OCI-M2 (cell line): ENCODE data around the gene PPP3CA.

Experiments
- DNase-seq: peaks from one replicate; lab custom pipeline; 2025; ENCODE audit not compliant: unreplicated experiment; lab: John Stamatoyannopoulos, UW

Gene PPP3CA

DNA sequence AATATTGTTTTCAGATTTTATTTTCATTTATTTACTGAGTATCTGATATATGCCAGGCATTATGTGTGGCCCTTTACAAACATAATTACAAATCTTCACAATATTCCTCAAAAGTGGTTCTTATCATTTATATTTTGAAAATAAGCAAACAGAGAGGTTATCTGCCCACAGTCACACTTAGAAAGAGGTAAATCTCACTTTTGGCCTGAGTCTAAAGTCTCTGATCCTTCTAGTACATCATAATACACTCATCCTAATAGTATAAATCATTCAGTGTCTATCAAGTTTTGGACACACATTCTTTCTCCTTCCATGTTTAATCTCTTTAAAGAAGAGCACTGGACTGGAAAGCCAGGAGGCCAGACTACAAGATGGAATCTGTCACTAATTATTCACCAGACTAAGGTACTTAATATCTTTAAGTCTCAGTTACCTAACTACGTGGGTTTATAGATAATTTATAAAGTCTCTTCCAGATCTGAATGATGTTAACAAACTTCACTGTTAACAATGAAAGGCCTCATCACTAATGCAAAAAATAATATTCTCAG is 281.3 kb downstream of the PPP3CA start:
- no peak for DNase-seq

DNA sequence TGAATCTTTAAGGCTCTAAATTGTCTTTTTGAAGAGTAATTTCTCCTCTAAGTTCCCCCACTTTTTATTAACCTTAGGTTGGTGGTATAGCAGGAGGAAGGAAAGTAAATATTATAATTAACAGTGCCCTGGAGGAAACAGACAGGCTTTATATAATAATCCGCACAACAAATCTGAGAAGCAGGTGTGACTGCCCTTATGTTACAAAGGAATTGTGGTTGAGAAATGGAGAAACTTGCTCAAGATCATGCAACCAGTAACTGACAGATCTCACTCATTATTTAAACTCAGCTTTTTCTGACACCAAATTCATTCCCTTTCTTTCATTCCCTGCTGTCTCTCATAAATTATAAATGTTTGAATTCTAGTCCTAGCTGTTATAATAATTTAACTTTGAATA is 282.0 kb downstream of the PPP3CA start:
- no peak for DNase-seq

DNA sequence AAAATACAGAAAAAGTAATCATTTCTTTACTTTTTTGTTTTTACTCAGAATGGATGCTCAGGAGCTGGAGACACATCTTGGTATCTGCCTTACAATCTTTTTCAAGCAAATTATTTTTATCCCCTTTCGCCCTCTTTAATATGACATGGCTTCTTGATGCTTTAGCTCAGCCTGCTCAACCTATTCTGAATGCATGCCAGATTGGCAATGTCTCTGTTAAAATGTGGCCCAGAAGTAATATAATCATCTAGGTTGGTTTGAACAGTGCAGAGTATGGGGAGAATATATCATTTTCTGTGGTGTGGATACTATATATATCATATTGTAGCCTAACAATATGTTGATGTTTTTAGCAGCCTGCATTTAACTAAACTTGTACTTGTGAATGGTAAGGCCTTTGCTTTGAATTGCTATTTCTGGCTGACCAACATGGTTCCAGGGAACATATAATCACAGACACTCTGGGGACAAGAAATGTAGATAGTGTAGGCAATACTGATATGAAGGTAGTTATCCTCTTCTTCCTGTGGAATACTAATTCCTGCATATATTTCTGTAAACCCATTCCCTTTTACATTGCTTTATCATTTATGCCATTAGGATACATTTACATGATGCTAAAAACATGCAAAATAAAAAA is 282.7 kb downstream of the PPP3CA start:
- DNase-seq, result no peak

DNA sequence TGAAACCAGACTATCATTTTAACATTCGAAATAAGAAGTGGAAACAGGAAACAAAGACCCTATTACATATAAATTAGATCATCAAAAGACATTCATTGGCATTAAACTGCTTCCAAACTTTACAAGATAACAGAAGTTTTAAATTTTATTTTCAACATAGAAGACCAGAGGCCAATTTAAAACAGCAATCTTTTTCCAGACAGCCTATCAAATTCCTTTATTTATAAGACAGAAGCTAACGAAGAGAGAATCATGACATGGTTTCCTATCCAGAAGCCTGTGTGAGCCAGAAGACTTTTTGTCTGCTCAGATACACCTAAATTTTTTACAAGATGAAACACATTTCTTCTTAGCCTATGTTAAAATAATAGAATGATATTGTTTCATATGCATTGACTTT is 291.9 kb downstream of the PPP3CA start:
- DNase-seq, result no peak

DNA sequence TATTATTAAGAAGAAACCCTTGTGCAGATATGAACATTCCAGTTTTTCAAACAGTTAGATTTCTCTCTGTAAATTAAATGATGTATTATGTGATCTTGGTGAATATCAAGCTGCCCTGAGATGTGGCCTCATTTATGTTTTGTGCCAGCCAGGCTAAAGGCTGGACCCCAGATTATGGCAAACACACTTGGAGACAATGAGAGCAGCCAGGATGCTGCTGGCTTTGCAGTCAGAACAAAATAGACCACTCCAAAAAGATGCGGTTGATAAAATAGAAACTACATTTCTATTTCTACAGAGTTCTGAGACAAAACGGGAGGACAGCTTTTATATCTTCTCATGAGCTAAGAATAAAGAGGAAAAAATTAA is 296.5 kb downstream of the PPP3CA start:
- DNase-seq, result no peak

DNA sequence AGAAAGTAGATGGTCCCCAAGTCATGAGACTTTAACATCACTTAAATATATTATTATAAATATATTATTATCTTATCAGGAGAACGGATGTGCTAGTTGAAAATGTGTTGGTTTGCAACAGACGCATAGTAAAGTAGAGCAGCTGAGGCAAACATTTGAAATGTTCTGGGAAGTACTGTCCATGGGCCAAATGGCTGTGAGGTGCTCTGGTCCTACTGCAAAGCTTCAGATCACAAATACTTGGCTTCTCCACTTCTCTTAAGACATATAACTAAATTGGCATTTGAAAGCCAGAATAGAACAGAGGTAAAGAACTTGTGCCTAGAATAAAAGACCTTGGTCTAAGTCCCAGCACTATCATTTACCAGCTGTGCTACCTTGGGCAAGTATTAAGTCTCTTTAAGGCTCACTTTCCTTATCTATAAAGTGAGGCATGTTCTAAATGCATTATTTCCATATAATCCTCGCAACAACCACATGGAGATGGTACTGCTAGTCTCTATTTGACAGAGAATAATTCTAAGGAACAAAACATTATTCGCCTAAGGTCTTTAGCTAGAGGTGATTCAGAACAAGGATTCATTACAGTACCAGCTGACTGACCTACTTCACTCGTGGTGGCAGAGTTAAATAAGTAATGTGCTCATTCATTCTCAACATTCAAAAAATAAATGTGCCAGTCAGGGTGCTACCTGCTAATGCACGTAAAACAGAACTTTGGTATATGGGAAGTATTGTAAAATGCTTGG is 297.1 kb downstream of the PPP3CA start:
- no peak for DNase-seq

DNA sequence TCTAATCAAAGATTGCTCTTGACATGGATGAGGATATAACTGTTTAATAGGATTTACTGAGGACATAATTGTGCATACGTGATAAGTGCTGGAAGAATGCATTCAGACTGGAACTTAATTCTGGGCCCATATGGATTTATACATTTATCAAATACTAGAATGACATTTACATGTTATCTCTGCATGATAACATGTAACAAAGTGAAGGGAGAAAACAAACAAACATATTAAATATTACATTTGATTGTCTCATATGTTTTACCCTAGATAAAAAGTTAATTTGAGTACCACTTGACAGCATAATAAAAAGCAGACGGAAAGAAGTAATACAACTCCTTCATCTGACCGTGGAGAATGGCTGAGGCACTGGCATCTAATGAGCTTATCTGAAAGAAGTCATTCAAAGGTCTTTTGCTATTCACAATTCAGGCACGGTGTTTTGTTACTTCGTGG is 297.8 kb downstream of the PPP3CA start:
- no peak for DNase-seq

DNA sequence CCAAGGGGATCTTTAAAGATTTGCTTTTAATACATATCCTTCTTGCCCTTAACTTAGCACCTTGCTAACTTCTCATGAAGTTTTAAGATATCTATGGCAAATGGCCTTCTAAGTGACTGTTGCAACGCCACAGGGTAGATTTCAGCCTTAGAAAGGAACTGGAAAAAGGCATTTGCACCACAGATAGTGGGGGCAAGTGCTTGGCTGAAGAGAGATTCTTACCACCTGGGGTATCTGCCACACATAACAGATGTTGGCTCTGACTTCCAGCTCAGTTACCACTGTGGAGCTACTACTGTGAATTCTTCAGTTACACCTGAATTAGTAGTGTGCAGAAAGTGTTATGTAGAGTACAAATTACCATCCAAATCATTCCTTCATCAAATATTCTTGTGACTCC is 302.6 kb downstream of the PPP3CA start:
- no peak for DNase-seq

DNA sequence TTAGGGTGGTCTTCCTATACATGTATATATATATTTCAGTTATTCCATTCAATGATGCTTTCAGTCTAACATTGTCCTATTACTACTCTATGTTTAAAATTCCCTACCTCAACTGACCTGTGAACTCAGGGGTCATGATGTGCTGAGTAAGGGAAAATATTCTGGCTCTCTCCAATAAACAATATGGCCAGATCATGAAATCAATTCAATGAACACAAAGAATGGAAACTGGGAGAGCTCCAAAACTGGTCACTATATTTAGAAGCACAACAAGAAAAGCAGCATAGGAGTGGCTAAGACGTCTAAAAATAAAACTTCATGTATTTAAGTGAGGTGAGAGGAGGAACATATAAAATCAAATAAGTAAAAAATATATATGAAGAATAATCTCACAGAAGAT is 304.5 kb downstream of the PPP3CA start:
- no peak for DNase-seq

DNA sequence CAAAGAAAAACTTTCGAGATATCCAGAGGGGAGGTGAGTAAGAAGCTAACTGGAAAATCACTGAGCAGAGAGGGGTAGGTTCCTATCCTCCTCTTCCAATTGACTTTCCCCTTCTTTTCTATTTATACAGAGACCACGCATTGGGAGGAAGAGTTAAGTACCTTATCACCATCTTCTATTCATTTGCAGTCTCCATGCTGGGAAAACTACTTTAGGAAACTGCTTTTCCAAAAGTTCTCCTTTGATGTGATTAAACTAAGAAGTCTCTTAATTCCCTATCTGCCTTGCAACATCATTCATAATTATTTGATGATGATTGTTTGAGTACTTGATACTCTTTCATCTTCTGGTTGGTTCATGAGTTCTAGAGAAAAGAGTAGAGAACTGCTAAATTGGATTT is 306.6 kb downstream of the PPP3CA start:
- DNase-seq, result no peak

DNA sequence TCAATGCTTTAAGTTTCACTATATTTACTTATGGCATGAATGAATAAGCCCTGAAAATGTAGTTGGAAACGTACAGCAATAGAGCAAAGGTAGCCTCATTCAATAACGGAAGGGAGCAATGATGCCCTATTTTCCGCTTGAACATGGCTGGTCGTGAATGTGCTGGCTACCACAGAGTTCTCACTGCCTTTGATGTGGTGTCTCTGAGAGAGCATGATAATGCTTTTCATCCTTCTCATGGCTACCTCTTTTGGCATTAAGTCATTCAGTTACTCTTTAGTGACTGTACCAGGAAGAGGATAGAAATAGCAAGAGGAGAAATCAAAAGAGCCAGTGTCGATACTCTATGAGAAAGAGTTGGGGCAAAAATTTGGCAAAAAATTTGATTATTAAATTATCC is 308.0 kb downstream of the PPP3CA start:
- DNase-seq, result no peak

DNA sequence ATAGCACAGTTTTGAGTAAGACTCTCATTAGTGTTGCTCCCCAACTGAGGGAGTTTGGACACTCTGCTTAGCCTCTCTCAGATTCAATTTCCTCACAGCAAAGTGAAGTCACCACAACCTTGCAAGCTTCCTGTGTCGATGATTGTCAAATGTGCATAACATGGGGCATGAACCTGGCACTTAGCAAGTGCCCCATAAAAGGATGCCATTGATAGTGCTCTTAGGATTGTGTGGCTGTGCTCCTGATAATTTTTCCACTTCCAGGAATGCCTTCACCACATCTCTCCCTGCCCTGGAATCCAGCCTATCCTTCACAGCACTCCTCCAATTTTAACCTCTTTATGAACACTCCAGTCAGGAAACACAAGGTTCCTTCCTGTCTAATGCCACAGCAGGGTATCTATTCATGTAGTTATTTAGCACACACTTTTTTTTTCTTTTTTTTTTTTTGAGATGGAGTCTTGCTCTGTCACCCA is 309.4 kb downstream of the PPP3CA start:
- DNase-seq, result no peak

DNA sequence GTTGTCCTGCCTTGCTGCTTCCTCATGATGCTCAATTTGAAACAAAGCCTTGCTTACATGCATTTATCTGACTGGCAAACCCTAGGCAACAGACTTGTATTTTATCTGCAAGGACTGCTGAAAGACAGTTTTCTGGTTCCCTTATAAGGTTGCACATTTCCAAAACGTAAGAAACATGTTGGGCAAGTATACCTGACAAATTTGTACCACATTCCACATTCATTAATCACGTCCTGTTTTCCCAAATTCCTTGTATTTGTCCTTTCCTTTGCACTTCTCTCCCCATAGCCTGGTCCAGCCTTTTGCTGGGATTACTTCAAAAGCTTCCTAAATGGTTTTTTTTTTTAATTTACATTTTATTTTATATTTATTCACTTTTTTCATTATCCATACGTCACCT is 310.1 kb downstream of the PPP3CA start:
- no peak for DNase-seq

DNA sequence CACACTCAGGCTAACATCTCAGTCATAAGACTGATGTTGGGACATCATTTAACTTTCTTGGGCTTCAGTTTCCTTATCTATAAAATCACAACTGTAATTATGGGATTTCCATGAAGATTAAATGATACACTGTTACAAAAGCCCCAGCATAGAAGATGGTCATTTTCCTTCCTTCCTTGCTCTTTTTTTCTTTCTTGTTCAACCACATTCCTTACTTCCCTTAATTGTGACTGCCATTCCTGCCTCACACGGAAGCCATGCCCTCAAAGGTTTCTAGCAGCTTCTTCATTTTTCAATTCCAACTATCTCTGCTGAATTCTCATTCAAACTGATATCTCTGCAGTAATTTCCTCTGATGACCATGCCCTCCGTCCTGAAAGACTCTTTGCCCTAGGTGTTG is 311.8 kb downstream of the PPP3CA start:
- DNase-seq, result no peak

DNA sequence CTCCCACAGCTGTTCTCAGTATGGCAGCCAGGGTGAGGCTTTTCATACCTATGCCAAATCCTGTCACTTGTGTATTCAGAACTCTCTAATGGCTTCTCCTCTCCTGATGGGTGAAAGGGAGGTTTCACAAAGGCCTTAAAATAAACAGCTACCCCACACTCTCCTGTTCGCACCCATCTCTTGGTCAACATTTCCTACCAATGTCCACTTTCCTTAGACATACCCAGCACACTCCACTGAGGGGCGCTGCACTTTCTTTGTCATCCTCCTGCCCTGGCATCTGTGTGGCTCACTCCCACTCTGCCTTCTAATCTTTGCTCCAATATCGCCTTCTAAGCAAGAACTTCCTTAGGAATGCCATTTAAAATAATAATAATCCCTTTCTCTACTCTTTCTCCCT is 313.3 kb downstream of the PPP3CA start:
- DNase-seq, result no peak

DNA sequence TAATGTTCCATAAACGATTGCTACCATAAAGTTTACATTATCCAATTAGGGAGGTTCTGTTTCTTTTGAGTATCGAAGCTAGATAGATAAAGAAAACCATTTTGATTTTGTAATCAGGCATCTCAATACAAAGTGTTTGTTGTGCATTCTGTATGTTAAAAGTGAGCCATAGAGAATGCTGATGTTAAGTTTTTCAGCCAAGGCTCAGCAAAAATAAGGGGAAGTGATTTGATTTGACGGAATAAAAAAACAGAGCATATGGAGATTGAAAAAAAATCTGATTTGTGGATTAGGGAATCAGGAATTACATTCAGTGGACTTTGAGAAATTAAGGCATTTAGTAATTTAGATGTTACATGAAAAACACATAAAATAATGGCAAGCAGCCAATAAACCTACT is 314.8 kb downstream of the PPP3CA start:
- DNase-seq, result no peak

DNA sequence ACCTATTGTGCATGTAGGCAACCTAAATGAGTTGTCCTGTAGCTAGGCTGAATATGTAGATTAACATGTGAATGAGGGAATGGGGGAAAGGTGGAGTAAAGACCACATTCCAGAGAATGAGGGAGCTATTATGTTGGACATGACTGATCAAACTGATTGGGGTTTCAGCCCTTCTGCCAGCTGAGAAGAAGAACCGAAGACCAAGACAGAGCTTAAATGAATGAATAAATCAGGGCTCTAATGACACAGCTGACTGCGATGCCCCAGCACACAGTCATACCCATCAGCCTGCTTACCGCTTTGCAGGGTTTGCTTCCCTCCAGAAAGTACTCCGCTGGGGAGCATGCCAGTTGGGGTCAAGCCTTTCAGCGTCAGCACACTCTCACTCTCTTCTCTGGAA is 315.4 kb downstream of the PPP3CA start:
- no peak for DNase-seq

DNA sequence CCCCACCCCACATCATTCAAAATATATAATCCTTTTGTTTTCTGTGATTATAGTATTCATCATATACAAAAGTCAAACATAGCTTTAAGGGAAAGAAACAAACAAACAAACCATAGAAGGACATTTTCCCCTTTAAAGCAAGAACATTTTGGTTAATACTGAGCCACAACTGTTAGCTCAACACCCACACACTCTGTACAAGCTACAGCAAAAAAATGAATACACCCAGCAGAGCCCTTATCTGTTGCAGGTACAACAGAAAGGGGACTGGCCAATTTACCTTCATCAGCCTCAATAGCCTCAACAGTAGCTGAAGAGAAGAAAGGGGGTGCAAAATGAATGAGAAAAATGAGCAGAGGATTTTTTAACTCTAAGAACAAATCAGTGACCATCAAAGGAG is 318.4 kb downstream of the PPP3CA start:
- DNase-seq, result no peak

DNA sequence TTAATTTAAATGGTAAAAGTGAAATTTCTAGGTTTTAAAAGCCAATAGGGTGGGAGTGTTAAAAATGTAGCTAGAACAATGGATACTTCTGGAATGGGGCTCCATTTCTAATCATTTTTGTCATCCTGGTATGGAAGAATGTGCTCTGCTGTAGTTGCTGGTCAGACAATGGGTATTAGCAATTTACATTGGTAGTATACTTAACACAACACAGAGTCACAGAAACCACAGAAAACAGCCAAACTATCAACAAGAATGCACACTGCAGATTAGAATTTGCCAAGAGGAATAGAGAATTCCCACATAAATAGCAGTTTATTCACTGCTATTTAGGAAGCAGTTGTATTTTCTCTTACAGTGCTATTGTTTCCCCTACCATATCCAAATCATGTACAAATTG is 319.6 kb downstream of the PPP3CA start:
- no peak for DNase-seq

DNA sequence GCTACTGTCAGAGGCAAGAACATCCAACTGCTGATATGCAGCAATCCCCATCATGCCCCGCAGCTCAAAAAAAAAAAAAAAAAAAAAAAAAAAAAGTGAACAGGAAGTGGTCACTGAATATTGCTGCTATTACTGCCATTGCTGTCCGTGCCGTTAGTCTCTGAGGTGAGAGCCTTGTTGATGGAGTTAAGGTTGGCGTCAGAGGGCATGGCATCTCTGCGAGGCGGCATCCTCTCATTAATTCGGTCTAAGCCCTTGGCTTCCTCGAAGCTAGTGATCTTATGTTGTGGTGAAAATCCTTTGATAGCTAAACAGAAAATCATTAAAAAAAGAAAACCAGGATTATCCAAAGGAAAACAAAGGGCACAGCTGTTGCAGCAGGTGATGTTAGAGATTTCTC is 321.6 kb downstream of the PPP3CA start:
- DNase-seq, result no peak

DNA sequence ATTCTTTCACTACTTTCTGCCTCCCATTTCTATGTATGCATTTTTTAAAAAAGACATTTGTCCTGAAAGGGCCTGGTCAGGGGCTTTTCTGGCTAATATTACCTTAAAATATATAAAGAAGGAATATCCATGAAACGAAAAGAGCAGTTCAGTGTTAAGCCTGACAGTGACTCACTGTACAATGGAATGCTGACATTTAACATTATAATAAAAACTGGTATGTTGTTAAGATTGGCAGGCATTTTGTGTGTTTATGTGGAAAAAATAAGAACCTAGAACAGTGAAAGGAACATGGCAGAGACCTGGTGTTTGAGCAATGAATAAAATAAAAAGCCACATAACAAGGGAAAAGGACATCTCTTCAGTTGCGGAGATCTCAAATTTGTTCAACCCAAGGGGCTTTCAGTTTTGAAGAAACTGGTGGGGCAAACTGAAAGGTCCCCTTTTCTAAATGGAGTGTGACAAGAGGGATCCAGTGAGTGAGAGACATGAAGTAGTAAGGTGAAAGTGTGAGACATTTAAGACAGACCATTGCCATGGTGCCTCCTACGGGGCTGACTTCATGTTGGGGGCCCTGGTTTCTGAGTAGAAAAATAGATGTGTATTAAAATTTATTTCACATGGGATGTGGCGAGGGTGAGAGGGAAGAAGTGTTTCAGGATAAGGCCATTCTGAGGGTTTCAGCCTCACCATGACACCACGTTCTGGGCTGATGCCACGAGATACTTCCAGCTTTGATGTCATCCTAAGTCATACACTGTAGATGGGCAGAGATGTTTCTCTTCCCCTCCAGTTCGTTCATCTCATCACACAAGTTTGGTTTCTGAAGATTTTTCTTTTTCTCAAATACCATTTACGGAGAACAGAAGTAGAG is 324.9 kb downstream of the PPP3CA start:
- DNase-seq, result no peak

DNA sequence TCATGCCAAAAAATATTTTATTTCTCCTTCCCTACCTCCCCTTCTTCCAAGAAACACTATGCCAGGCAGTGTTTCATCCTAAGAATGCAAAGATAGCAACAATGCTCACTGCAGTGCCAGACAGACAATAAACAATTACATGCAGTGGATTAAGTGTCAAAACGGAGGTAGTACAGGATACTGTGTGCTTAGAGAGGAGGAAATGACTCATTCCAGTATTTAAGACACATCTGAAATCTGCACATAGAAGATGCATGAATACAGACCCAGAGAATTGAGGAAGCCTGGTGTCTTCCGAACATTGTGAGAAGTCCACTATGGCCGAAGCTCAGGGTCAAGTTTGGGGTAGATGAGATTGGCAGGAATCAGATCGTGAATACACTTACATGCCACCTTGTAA is 326.4 kb downstream of the PPP3CA start:
- DNase-seq, result no peak
